NCI-H1694 treated with DMSO at 0.1 percent for 48 hours (cell line): Measurements from ENCODE around the gene TERB1.
A peak's percentile ranks its signal among the peaks of the same experiment; 100 is the strongest.

Experiments
- DNase-seq: peaks from one replicate; lab custom pipeline; 2025; lab: John Stamatoyannopoulos, UW

Gene TERB1, protein sequence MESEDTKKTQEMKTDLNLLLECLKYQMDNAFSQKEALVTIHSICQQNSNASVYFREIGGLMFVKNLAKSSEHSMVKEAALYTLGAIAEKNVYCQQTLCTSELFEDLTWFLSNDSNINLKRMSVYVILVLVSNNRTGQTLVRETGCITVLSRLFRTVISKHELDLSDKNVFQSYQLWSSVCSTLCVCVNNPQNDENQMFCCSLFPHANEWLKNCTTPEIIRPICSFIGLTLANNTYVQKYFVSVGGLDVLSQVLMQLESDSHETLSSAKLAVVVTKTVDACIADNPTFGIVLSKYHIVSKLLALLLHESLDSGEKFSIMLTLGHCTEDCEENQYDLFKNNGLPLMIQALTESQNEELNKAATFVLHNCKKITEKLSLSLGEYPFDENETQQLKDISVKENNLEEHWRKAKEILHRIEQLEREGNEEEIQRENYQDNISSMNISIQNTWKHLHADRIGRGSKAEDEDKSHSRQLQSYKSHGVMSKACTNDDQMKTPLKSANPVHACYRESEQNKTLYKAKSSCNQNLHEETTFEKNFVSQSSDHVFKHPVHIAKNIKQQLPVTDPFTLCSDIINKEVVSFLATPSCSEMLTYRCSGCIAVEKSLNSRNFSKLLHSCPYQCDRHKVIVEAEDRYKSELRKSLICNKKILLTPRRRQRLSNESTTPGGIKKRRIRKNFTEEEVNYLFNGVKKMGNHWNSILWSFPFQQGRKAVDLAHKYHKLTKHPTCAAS

DNA sequence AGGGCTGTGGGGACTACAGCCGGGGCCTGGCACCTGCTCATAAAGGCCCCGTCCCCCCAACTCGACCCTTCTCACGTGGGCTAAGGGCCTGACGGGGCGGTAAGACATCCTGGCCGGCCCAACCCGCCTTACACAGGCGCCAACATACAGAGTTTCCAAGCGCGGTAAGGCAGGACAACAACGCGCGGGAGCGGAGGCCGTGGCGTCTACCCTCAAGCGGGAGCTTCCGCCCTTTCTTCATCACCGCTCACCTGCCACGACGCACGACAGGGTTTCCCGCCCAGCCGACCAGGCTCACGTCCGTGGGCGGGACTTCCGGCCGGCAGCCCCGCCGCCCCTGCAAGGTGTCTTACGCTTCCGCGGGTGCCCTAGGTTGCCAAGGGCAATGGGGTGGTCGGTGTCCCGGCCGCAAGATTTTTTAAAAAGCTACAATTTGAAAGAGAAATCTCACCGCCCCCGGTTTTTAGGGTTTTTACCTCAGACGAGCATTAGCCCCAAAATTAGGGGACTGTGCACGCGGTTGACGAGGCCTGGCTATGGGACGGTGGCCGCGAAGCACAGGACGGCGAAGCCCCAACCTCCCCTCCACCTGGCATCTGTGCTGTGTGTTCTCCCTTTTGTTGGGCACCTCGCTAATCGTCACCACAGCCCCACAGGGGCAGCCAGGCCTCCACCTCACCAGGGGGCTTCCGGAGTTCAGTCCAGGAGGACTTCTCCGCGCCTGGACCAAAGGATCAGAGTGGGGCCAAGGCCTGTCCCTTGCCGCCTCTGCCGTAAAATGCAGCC is at the start of gene TERB1:
Gene TERB1 (minus strand): TSS at position 265 of the 786 bp plus-strand sequence. CDS start 4,786 bp downstream, outside the sequence.
- DNase-seq, result no peak

DNA sequence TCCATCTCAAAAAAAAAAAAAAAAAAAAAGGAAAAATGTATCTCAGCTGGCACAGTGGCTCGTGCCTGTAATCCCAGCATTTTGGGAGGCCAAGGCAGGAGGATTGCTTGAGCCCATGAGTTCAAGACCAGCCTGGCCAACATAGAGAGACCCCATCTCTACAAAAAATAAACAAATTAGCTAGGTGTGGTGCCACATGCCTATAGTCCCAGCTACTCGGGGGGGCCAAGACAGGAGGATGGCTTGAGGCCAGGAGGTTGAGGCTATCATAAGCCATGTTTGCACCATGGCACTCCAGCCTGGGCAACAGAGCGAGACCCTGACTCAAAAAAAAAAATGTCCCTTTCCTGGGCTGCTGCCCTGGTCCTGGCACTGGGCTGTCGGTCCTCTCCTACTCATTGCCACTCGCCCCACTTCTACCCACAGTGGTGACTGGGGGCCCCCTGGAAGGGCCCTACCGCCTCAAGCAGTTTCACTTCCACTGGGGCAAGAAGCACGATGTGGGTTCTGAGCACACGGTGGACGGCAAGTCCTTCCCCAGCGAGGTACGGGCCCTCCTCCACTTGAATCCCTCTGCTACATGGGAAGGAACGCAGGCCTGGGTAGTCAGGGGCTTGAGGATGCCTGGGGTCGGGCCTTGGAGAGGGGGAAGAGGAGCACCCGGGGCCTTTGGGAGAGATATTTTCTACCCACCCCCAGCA is 48.9 kb upstream of the TERB1 start:
- DNase-seq, result no peak

DNA sequence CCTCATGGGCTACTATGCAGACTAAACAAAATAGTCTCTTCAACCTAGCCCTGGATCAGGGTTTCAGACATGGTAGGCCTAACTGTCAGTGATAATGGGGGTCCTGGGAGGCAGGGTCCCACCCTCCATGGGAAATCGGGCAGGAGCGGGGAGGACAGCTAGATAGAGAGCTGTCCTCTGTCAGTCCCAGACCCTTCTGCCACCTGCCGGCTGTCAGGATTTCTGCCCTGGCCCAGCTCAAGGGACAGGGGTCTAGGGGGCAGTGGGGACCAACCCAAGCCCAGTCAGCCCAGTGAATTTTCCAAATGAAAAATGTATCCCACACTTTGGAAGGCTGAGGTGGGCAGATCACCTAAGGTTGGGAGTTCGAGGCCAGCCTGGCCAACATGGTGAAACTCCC is 48.2 kb upstream of the TERB1 start:
- no peak for DNase-seq

DNA sequence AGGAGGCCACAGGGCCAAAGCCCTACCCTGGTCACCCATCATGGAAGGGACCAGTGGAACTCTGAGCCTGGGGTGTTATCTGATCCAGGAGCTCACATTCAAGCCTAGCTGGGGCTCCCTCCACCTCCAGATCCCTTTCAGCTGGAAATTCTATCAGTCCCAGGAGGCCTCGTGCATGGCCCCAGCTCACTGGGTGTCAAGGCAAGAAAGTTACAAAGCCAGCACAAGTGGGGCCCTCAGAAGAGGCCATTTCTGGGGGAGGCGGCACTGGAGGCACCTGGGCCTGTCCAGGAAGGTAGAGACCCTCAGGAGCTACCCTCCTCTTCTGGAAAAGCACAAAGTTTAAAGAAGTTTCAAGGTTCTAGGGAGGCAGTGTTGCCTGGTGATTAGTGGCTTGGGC is 47.6 kb upstream of the TERB1 start:
- no peak for DNase-seq

DNA sequence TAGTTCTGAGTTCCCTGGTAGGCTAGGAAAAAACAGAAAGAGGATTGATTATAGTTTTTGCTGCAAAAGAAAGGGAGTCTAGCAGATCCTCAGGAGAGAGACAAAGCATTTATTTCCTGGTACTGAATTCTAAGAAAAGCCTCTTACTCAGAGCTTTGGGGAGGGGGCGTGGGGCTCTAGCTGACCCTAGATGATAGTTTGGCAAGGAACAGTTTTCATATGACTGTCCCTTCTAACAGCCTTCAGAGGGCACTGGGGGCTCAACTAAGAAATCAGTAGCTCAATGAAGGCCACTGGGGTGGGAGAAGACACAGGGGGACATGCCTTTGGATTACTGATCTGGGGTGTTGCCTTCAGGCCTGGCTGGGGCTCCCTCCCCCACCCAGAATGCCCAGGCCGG is 46.8 kb upstream of the TERB1 start:
- no peak for DNase-seq

DNA sequence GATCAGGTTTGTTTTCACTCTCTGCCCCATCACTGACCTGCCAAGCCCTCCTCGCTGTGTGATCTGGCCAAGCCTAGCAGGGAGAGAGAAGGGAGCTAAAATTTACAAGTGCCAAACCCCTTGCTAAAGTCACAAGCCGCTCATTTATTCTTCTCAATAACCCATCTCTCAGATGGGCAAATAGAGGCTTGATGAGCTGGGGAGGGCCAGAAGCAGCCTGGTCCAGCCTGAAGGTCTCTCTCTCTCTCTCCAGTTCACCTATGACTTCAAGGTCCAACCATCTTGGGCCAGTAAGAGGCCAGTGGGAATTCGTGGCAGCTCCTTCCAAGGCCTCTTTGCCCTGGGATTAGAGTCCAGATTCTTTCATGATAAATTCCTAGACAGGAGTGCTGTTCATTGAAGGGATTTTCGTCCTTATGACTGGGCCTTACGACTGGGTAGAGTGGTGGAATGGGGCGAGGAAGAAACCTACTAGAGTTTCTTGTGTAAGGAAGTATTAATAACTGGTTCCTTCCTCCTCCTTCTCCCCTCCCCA is 46.2 kb upstream of the TERB1 start:
- no peak for DNase-seq

DNA sequence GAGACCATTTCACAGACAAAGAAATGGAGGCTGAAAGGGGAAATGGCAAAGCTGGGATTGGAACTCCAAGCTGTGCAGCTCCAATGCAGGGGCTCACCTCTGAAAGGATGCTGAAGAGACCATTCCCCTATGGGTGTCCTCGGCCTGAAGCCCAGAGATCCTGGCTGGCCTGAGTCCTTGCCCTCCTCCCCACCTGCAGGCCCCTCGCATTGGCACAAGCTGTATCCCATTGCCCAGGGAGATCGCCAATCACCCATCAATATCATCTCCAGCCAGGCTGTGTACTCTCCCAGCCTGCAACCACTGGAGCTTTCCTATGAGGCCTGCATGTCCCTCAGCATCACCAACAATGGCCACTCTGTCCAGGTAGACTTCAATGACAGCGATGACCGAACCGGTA is 45.4 kb upstream of the TERB1 start:
- DNase-seq, result no peak

DNA sequence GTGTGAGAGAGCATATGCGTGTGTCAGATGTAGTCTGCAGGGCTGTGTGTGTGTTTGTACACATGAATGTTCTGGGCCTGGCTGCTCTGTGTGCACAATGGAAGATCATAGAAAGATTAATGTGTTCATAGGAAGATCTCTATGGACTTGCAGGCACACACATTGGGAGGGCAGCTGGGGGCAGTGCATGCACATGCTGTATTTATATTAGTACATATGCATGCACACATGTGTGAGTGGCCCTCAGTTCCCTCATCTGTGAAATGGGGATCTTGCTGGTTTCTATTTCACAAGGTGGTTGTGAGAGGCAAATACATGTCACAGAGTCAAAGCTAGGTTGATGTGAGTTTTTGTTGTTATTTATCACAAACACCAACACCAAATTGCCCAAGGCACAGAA is 44.9 kb upstream of the TERB1 start:
- DNase-seq, result no peak

DNA sequence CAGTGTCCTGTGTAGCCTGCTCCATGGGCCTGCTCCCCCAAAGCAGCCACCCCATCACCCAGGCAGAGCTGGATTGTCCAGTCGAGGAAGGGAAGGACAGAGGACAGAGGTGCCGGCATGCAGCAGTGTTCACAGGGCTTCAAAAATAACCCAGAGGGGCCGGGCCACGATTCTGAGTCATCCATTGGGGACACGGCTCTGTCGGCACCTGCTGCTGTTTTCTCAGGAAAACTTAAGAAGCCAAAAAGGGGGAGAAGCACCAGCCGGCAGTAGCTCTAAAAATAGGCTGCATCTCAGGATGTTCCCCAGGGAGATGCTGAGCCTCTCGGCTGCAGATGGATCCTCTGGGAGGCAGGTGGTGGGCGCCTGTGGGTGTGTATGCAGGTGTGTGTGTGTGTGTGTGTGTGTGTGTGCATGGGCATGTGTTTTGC is 44.4 kb upstream of the TERB1 start:
- DNase-seq, result peak; percentile 19

DNA sequence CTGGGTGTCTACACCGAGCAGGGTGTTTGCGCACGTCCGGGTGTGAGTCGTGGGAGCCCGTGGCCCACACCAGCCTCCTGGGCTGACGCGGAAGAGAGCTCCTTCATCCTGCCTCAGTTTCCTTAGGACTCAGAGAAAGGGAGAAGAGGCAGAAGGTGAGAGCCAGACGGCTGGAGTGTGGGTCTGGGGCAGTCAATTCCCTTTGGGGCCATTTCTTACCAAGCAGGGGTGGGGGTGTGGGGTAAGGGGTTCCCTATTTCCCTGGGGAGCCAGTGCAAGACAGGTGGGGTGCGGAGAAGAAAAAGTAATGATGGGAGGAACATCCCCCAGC is 43.7 kb upstream of the TERB1 start:
- no peak for DNase-seq

DNA sequence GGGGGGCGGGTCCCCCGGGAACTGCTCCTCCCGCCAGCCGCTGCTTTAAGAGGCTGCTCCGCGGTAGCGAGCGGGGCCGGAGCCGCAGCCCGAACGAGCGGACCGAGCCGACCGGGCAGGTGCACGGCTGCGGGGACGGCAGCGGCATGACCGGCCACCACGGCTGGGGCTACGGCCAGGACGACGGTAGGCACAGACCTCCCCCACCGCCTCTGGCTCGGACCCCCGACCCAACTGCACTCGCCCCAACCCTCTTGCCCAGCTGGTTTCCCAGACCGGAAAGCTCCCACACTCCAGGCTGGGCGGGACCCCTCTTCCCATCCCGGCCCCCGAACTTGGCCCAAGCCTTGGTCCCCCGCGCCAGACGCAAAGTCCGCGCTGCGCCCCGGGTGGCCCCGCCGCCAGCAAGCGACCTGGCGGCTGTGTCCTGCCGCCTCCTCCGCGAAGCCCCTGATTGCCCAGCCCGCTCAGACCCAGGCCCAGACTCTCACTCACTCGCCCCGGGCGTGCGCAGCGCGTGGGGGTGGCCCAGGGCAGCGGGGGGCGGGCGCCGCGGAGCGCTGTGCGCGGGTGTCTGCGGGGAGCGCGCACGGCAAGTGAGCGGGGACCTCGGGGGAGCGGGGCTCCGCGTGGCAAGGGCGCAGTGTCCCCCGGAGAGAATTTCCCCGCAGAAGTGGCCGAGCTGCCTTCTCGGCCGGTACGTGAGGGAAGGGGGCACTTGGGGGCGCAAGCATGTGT is 43.1 kb upstream of the TERB1 start, which contains the start of gene CA7:
Gene CA7 (plus strand): TSS at position 73 of the 738 bp plus-strand sequence. CDS start 74 bp downstream, at position 147.
- no peak for DNase-seq

DNA sequence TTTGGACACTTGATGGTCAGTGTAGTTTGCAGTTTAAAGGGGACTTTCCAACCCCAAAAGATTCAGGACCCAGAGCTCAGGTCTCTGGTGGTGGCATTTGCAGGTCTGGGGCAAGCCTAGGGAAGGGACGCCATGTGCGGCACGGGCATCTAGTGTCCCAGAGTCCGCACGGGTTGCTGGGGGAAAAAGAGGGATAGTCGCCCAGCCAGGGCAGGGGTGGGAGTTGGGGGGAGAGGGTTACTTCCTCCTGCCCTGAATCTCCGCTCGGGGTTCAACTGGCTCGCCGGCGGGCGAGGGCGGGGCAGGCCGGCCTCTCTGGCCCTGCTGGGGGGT is 42.6 kb upstream of the TERB1 start:
- no peak for DNase-seq

DNA sequence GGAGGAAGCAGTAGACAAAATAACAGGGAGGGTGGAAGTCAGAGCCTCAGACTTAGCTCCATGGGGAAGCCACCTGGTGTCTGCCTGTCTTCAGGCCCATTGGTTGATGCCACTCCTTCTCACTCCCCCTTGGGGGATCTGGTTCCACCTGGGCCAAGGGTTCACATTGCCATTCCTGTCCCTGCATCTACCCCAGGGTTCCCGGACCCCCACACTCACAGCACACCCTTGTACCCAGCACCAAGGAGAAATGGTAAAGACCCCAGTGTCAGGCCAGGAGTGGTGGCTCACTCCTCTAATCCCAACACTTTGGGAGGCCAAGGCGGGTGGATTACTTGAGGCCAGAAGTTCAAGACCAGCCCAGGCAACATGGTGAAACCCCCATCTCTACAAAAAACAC is 41.8 kb upstream of the TERB1 start:
- no peak for DNase-seq

DNA sequence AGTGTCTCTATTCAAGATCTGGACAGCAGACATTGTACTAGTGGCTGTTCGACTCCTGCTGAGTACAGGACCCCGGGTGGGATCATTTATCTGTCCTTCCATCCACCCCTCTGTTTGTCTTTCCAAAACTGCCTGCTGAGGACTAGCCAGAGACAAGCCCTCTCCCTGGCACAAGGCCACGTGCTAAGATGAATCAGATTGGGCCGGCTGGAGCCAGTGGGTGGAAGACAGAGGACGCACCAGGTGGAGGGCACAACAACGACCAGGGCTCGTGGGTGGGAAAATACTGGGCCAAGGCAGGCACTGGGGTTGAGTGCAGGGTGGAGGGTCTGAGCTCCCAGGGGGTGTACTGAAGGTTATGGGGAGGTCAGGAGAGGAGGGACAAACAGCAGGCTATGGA is 41.4 kb upstream of the TERB1 start:
- DNase-seq, result no peak

DNA sequence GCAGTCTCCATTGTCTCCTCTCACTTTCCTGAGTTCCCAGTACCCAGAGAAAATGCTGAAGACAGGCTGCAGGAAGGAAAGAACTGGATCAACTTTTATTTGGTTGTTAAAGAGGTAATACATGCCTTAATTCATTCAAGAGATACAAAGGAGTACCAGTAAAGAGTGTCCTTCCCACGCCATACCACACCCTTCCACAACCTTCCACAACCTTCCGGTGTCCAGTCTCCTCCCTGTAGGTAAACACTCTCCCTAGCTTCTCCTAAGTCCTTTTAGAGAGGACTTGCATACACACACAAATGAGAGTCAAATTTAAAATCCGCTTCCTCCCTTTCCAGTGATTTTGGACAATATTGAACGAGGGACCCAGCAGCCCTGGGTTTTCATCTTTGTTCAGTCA is 40.0 kb upstream of the TERB1 start:
- no peak for DNase-seq

DNA sequence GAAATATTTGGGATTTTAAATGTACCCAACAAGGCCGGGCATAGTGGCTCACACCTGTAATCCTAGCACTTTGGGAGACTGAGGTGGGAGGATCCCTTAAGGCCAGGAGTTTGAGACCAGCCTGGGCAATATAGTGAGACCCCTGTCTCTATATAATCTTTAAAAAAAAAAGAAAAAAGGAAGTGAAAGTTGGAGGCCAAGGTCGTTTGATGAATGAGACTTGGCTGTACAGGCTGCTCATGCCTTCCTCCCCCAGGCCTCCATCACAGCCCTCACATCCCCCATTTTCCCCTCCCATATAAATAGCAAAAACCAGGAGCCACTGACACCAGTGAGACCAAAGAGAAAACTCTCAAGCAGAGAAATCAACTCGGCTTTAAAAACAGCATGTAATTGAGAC is 39.5 kb upstream of the TERB1 start:
- DNase-seq, result no peak

DNA sequence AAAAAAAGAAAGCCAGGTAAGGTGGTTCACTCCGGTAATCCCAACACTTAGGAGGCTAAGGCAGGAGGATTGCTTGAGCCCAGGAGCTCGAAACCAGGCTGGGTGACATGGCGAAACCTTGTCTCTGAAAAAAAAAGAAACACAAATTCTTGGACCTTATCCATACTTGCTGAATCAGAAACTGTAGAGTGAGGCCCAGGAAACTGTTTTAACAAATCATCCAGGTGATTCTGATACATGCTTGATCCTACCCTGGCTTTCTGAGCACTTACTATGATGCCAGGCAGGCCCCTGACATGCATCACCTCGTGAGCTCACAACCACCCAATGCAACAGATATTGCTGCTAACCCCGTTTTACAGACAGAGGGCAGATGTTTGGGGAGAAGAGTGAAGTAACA is 33.4 kb upstream of the TERB1 start:
- DNase-seq, result no peak

DNA sequence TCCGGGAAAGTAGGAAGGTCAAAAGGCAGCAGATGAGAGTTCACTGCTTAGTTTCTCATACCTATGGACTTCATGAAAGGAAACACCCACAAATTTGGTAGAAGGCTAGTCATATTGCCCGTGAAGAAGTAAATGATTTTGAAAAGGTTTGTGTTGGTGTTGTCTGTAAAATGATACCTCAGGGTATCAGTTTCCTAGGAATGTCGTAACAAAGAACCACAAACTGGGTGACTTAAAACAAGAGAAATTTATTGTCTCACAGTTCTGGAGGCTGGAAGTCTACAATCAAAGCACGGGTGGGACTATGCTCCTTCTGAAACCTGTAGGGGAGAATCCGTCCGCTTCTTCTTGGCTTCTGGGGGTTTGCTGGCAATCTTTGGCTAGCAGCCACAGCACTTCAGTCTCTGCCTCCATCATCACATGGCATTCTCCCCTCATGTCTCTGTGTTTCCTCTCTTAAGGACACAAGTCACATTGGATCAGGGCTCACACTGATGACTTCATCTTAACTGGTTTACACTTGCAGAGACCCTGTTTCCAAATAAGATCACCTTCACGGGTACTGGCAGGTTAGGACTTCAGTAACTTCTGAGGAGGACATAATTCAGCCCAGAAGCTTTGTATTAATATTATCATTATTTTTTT is 31.4 kb upstream of the TERB1 start:
- DNase-seq, result no peak

DNA sequence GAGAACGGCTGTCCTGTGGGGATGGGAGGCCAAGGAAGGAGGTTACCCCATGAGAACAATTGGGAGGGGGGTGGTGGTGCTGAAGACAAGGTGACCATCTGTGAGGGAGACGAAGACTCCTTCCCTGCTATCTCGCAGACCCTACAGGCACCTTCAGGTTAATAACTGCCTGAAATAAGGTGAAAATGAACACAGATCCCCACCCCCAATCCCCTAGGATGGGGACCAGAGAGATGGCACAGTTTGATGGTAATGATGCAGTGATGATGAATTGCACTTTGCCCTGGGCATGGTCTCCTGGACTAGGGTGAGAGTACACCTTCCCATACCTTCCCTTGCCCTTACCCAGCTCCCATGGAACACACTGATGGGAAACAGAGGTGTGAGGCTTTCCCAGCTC is 30.8 kb upstream of the TERB1 start:
- DNase-seq, result no peak
